GM08714 (cell line): ENCODE data around the gene HOXB5.
A peak's percentile ranks its signal among the peaks of the same experiment; 100 is the strongest.

Experiments
- H3K4me3 ChIP-seq: fragments of 200-500 bp; sonication (Bioruptor generic); 2 replicates; pipeline ENCODE4 v1.5.1; 2014; ENCODE audit warnings: mild to moderate bottlenecking, low read length, inconsistent platforms
- ZNF274 ChIP-seq: IDR thresholded peaks from 2 replicates; pipeline ENCODE4 v1.6.1; 2012; ENCODE audit warnings: mild to moderate bottlenecking, low read depth, low read length

The HOXB5 gene

DNA sequence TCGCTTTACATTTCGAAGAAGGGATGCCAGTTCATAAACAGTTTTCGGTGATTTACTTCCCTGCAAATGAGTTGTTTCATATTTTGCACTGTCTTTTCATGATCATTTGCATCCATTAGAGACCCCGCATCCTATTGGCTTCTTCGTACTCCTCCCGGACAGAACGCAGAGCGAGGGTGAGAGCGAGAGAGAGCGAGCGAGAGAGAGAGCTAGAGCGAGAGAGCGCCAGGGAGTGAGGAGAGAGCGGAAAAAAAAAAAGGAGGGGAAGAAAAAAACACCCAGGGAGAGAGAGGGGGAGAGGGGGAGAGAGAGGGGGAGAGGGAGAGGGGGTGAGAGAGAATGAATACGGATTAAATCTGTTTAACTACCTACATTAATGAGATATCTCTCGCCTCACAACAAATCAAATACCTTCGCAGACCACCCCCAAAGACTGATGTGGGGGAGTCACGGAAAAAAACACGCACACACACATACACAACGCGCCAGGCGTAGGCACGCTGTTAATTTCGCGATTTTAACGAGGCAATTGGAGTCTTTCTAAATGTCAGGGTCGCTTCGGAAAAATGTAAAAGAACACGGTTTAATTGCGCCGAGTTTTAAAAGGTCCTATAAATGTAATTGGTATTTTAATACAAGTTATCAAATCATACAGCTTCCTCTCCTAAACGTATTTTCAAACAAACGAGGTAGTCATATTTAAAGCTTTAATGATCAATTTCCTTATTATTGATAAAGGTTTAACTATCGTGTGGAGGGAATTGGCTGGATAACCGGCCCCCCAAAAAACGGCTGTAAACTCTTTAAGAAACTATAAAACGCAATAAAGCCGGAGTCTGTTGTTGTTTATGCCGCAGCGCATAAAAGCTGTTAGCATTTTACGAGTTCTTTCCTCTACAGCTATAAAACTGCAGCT lies 21.7 kb upstream of the HOXB5 start, which contains the start of gene HOXB8:
Gene HOXB8 (minus strand): TSS at position 246 of the 916 bp plus-strand sequence. CDS start 588 bp downstream, outside the sequence.
- no peak for TF ChIP-seq ZNF274
- no peak within 1 kb of the TSS; the same call in 1 of the 2 replicates for H3K4me3 ChIP-seq

DNA sequence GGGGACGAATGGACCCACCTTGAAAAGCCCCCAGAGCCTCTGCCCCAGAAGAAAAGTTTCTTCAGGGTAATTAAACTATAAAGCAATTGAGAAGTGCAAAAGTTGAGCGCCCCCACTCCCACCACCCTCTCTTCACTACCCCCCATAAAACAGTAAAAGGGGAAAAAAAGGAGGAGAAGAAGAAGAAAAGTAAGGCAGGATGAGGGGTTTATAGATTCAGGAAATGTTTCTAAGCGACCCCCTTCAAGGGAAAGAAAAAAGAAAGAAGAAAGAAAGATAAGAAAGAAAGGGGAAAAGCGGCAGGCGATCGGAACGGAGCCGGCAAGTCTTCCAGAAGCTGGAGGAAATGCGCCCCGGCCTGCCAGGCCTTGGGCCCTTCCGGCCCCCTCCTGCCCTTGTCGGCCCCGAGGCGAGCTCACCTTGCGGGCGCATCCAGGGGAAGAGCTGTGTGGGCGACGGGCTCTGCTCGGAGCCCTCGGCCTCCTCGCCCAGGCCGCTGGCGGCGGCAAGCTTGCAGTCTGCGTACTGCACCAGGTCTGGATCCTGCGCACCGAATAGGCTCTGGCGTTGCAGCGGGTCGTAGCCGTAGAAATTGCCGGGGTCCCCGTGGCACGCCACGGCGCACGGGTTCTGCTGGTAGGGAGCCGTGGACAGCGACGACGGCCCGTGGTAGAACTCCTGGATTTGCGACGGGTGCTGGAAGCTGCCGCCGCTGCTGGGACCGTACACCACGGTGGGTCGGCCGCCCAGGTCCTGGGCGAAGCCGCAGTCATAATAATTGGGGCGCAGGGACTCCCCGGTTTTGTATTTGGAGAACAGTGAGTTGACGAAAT lies 20.5 kb upstream of the HOXB5 start:
- no peak overlapping the region; the same call in 1 of the 2 replicates for H3K4me3 ChIP-seq
- no peak for TF ChIP-seq ZNF274

DNA sequence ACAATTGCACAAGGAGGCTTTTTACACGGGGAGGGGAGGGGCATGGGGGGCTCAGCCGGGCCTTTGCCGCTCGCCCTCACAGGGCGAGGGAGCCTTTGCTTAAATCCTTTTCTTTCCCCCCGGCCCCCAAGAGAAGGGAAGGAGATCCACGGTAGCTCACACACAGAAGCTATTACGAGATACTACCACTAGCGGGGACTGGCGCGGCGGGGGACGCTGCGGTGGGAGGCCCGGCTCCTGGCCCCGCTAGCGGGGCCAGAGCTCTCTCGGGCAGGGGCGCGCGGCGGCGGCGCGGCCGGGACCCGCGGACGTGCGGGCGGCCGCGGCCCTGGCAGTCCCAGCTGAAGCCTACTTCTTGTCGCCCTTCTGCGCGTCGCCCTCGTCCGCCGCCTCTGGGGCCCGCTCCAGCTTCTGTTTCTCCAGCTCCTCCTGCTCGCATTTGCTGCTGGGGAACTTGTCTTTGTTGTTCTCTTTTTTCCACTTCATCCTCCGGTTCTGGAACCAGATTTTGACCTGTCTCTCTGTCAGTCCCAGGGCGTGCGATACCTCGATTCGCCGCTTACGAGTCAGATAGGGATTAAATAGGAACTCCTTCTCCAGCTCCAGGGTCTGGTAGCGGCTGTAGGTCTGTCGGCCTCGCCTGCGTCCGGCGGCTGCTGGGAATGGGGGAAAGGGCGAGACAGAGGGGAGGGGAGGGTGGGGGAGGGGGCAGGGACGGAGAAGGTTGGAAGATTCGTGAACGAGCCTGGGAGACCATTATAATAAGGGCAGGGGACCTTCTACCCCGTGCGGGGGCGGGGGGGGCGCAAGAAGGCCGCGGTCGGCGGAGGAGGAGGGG lies 19.5 kb upstream of the HOXB5 start:
- H3K4me3 ChIP-seq = peak overlapping the region; percentile 28; the same call in 1 of the 2 replicates
- no peak for TF ChIP-seq ZNF274

DNA sequence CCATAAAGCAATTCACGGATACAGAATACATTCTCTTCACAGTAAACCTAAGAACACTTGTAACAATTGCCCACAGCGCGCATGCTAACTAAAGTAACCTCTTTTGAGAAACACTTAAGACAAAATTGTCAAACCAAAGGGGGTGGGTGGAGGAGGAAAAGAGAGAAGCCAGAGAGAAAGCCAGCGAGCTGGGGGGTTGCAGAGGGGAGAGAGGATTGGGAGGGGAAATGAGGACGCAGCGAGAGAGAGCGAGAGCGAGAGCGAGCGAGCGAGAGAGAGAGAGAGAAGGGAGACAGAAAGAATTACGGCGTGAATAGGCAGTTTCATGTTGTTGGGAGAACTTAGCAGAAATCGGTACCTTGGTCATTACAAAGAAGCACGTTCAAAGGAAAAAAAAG lies 18.9 kb upstream of the HOXB5 start:
- peak overlapping the region; percentile 28; the same call in 1 of the 2 replicates for H3K4me3 ChIP-seq
- no peak for TF ChIP-seq ZNF274

DNA sequence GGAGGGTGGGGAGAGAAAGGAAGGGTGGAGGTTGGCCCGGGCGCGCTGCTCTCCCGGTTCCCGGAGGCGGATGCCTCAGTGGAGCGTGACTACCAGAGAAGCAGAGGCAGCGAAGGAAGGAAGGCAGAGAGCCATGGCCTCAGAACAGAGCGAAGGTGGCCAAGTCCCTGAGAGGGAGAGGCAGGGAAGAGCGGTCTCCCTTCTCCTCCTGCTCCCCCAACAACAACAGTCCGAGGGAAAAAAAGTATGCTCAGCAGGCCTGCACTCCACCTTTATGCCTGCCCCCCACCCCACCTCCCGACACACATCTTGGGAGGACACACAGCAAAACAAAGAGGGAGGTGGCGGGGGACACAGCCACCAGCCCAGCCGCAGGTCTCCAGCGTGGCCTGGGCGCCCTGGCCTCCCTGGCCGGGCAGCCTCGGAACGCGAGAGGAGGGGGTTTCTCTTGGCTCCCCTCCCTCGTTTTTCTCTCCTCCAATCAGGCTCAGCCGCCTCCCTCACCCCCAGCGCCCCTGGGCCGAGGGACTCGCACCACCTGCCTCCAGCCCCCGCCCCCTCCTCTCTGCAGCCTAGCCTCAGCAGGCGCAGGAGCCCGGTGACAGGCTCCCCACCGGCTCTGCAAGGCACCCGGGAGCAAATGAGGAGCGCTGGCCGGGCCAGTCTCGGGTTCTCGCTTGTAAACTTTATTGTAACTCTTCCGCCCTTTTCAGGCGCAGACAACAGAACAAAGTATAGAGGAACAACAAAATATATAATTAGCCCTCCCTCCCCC lies 18.3 kb upstream of the HOXB5 start:
- H3K4me3 ChIP-seq = peak overlapping the region; percentile 73
- no peak for TF ChIP-seq ZNF274

DNA sequence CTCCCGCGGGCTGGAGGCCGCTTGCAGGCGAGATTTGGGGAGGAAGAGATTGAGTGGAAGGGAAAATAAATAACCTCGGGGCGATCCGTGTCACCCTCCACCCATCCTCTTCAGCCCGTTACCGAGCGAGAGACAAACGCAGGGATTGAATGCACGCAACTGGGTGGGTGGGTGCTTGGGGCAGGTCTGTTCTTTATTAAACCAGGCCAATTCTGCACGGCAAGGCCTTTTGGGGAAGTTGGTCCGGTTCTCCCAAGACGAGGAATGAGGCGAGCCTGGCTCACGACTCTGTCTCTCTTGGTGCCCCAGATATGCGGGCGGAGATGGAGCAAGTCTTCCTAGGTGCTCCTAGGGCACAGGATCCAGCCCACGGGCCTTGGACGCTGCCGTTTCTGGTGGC lies 17.6 kb upstream of the HOXB5 start:
- no peak for TF ChIP-seq ZNF274
- peak overlapping the region; percentile 73 for H3K4me3 ChIP-seq

DNA sequence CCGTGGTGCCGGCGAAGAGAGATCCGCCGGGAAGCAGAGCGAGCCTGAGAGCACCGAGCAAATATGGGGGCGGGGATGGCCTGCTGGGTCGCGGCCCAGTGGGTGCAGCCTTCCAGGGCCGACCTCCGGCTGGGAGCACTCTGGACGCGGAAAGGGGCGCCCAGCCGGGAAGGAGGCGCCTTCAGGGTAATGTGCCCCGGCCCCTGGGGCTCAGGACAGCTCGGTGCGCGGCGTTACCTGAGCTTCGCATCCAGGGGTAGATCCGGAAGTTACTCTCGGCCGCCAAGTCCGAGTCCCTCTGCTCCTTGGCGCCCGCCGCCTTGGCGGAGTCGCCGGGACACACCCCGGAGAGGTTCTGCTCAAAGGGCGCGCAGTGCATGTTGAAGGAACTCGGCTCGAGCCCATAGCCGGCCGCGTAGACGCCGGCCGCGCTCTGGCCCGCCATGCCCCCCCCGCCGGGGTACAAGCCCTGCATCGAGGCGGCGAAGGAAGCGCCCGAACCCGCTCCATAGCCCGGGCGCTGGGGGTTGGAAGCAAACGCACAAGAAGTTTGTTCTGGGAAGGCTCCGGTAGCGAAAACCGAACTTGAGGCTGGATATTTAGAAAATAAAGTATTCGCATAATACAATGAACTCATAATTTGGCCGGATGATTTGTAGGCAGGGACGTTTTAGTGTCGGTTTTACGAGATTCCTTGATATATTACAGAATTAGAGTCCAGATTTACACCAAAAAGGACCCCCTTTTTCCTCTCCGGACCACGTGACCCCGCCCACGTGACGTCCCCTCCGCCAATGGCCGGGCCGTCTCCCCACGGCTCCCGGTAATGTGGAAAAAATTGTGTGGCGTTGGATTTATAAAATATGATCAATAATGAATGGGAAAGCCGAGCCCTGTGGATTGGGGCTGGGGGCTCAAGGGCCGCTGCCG lies 17.0 kb upstream of the HOXB5 start, which contains the start of gene HOXB7:
Gene HOXB7 (minus strand): TSS at position 736 of the 930 bp plus-strand sequence. CDS start 99 bp downstream, at position 637.
- H3K4me3 ChIP-seq = peak within 1 kb of the TSS; percentile 73
- TF ChIP-seq ZNF274 = no peak

DNA sequence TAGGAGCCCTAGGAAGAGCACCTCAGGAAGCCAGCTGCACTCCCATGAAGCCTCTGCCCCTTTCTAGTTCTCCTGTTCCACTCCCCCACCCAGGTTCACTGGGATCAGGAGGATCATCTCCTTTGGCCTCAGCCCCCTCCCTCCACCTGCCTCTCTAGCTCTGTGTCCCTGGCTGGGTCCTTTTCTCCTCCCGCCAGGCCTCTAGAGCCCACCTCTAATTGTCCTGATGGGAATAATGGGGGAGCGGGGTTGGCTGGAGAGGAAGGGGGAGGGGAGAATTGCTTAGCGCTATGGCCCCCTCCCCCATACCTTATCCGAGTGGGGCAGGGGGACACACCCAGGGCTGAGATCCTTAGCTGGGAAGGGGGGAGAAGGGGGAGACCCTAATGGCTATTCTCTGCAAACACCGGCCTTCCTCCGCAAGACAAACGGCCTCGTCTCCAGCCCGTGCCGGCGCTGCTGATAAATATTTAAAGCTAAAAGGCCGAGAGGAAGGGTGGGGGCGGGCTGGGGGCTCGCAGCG lies 16.2 kb upstream of the HOXB5 start:
- no peak for TF ChIP-seq ZNF274
- peak overlapping the region; percentile 73; the same call in 1 of the 2 replicates for H3K4me3 ChIP-seq

DNA sequence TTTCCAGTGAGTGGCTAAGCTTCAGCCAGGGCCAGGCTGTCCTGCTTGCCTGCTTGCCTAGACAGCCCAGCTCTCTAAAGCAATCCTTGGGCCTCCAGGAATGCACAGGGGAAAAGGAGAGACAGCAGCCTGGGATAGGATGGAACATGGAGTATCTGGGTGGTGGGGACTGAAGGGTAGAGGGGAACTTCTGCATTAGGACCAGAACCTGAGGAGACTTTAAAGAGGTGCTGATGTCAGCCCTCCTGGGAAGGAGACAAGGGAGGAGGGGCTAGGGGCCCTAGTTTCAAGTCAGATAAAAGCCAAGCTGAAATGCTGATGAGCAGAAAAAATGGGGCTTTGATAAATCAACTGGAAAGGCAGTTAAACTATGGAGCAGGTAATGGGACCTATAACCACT lies 15.5 kb upstream of the HOXB5 start:
- no peak overlapping the region for H3K4me3 ChIP-seq

DNA sequence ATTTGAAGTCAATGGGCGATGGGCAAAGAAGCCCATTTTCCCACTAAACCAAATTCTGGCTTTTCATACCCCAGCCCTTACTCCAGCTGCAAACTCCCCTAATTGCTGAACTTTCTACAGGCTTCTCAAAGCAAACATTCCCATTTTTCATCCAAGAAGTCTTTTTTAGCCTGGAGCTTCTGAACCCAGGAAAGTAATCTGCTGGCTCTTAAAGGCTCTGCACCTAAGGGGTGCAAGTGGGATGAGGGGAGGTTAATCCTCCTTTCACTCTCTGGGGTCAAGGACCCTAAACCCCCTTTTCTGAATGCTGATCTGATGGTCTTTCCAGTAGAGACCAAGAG lies 14.9 kb upstream of the HOXB5 start:
- H3K4me3 ChIP-seq = no peak overlapping the region
- TF ChIP-seq ZNF274 = no peak

More for the DNA sequence above, 15.5 kb upstream of the HOXB5 start:
- no peak for TF ChIP-seq ZNF274

DNA sequence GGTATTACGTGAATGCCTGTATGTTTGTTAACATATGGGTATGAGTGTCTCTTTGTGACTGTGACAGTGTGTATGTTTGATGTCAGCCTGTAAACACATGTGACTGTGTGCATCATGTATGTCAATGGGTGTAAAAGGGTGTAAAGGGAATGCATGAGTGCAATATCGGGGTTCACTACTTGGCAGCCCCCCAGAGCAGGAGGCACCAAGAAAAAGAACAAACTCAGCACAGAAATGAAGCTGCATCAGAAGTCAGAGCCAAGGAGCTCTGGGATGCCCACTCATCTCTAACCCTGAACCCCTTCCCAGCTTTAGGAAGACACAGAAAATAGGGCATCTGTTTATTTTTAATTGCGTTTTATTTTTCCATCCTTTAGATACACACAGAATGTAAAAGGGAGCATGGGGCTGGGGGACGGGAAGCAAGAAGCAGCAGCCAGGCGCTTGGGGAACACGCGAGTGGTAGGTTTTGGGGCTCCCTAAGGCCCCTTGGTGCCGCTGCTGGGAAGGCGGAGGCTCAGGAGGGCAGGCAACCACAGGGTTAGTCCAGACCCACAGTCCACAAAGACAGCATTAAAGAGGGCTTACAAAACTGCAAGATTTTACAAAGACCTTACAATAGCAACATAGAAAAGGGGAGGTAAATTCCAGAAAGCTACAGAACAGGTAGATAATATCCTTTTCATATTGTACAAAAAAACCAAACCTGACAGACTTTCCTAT lies 13.5 kb upstream of the HOXB5 start:
- TF ChIP-seq ZNF274 = no peak
- H3K4me3 ChIP-seq = no peak overlapping the region
